Panc1 (cell line): ENCODE results near the gene FAT1. TPM values are rescaled to one million over a fixed set of nuclear protein-coding genes. Genes with fewer than 3 reads are reported as not detected.

ENCODE experiments used
- ATAC-seq: fragments of 200-7000 bp; cut with Tn5 transposase; 2 replicates; pipeline ENCODE4 v1.9.1; 2020; ENCODE audit warnings: mild to moderate bottlenecking, moderate library complexity
- BruUV-seq: library from RNA; stranded (reverse); fragments of 400-500 nt; replicated peaks from 2 replicates; lab custom pipeline; 2021; lab: Mats Ljungman, UMichigan
- CTCF ChIA-PET: fragments of 300-600 bp; sonication (Branson Sonifier 250); formaldehyde crosslinking; loops from one replicate; lab custom pipeline; 2022; ENCODE audit warnings: antibody characterized with exemption; lab: Charles Lee
- POLR2A ChIA-PET: fragments of 300-600 bp; sonication (Branson Sonifier 250); formaldehyde crosslinking; loops from one replicate; lab custom pipeline; 2022; ENCODE audit warnings: antibody characterized with exemption; lab: Charles Lee
- DNase-seq: peaks from one replicate; pipeline ENCODE4 v3.0.0-alpha.2; 2010; ENCODE audit warnings: low read depth, low spot score
- H3K27ac ChIP-seq: 2 replicates; pipeline ENCODE4 v1.5.1; 2011; ENCODE audit warnings: mild to moderate bottlenecking, low read length, inconsistent platforms
- H3K27me3 ChIP-seq: fragments of 200-500 bp; sonication (Bioruptor generic); 2 replicates; pipeline ENCODE4 v1.6.0; 2014; ENCODE audit warnings: low read length, inconsistent platforms; ENCODE audit not compliant: control insufficient read depth, insufficient read depth
- H3K36me3 ChIP-seq: fragments of 200-500 bp; sonication (Bioruptor generic); 2 replicates; pipeline ENCODE4 v1.5.1; 2014; ENCODE audit warnings: inconsistent platforms, mild to moderate bottlenecking, low read length, moderate library complexity; ENCODE audit not compliant: control insufficient read depth, insufficient read depth
- H3K4me1 ChIP-seq: 2 replicates; pipeline ENCODE4 v1.5.1; 2011; ENCODE audit warnings: inconsistent platforms, mild to moderate bottlenecking, low read length, moderate library complexity; ENCODE audit not compliant: control insufficient read depth, insufficient read depth
- H3K4me3 ChIP-seq, 2 experiments: 2 replicates each; pipeline ENCODE4 v1.5.1; 2011 to 2012; ENCODE audit warnings: low read depth in 2 of 2, low read length in 2 of 2, mild to moderate bottlenecking in 2 of 2, inconsistent platforms in 1 of 2, moderate library complexity in 1 of 2
- H3K9me3 ChIP-seq: fragments of 200-500 bp; sonication (Bioruptor generic); 2 replicates; pipeline ENCODE4 v1.5.1; 2014; ENCODE audit warnings: low read depth, mild to moderate bottlenecking, inconsistent platforms, low read length, moderate library complexity; ENCODE audit not compliant: control insufficient read depth, insufficient read depth
- CTCF ChIP-seq: fragments of 450-650 bp; IDR thresholded peaks from 2 replicates; pipeline ENCODE4 v1.5.1; 2017; ENCODE audit warnings: mild to moderate bottlenecking
- POLR2AphosphoS5 ChIP-seq: IDR thresholded peaks from 2 replicates; pipeline ENCODE4 v1.6.1; 2012; ENCODE audit warnings: mild to moderate bottlenecking, low read depth, low read length, moderate library complexity
- REST ChIP-seq, 2 experiments: IDR thresholded peaks; 2 replicates each; pipeline ENCODE4 v1.6.1; 2011 to 2012; ENCODE audit warnings: low read depth in 2 of 2, control low read depth in 1 of 2, low read length in 1 of 2, mild to moderate bottlenecking in 1 of 2, moderate library complexity in 1 of 2; ENCODE audit not compliant: insufficient read depth in 1 of 2
- SIN3A ChIP-seq: IDR thresholded peaks from 2 replicates; pipeline ENCODE4 v1.6.1; 2012; ENCODE audit warnings: low read depth, mild to moderate bottlenecking, low read length, moderate library complexity, borderline replicate concordance; ENCODE audit not compliant: insufficient read depth
- TCF7L2 ChIP-seq: IDR thresholded peaks from 2 replicates; pipeline ENCODE4 v1.6.1; 2011; ENCODE audit warnings: mild to moderate bottlenecking, low read depth, low read length, inconsistent platforms
- in situ Hi-C: cut with HindIII; loops from 2 replicates; pipeline ENCODE4 v1.10.0; 2016; ENCODE audit warnings: low sequenced_read_pairs, low pct_unique_long_range_greater_than_20kb
- intact Hi-C: fragments of 100-400 bp; cut with micrococcal nuclease; formaldehyde crosslinking; loops from one replicate; pipeline ENCODE4 v1.10.0; 2022; ENCODE audit not compliant: unreplicated experiment
- total RNA-seq: library from RNA; stranded (reverse); gene quantifications from one replicate; pipeline ENCODE4 v1.2.1, GENCODE V29; 2021; ENCODE audit not compliant: unreplicated experiment

The FAT1 gene
- total RNA-seq, 1 experiment from 2014 or later, result 288 TPM

- ATAC-seq, result no peak
- H3K4me1 ChIP-seq, result peaks cover 75% of the 10 kb centered on the region
- ChIA-PET CTCF (no interaction called here), POLR2A (no interaction called here)
- TF ChIP-seq SIN3A (no peak), REST (IDR thresholded peaks at IDR 0.05; ENCODE audit: insufficient read depth in 1 of 2, low read depth in 2 of 2, low read length in 1 of 2) (no peak), TCF7L2 (no peak), POLR2AphosphoS5 (no peak), CTCF (no peak)
- in situ Hi-C loops (no loop called here), intact Hi-C loops (no loop called here)
- H3K9me3 ChIP-seq, result no peaks in the 10 kb centered on the region
- BruUV-seq, result no TSS peak
- peak overlapping the region; percentile 98 for H3K27ac ChIP-seq
- H3K36me3 ChIP-seq, result peaks cover 9% of the 10 kb centered on the region
- no peaks in the 10 kb centered on the region for H3K27me3 ChIP-seq
- no peak overlapping the region for H3K4me3 ChIP-seq
- DNase-seq, result no peak
These were observed 19.6 kb downstream of the FAT1 start for GRCh38 chr4:186704057-186704456.

GRCh38 chr4:186703510-186703909 lies 20.1 kb downstream of the FAT1 start:
- ChIA-PET POLR2A (no interaction called here), CTCF (no interaction called here)
- Histone ChIP-seq H3K4me3 (no peak overlapping the region), H3K4me1 (peaks cover 78% of the 10 kb centered on the region), H3K36me3 (peaks cover 9% of the 10 kb centered on the region), H3K9me3 (no peaks in the 10 kb centered on the region), H3K27me3 (no peaks in the 10 kb centered on the region), H3K27ac (peak overlapping the region; percentile 98)
- ATAC-seq, result no peak
- intact Hi-C loops, result no loop called here
- no peak for DNase-seq
- in situ Hi-C loops, result no loop called here
- no TSS peak for BruUV-seq
- no peak for TF ChIP-seq POLR2AphosphoS5
- no peak for TF ChIP-seq SIN3A
- TF ChIP-seq TCF7L2, result no peak
- TF ChIP-seq CTCF, result no peak
- no peak for TF ChIP-seq REST (IDR thresholded peaks at IDR 0.05; ENCODE audit: insufficient read depth in 1 of 2, low read depth in 2 of 2, low read length in 1 of 2)
